Measurements from ENCODE around the gene PRICKLE1. TPM values are rescaled to one million over a fixed set of nuclear protein-coding genes. Genes with fewer than 3 reads are reported as not detected.

The PRICKLE1 gene
- total and polyA plus RNA-seq, 2 of the 4 experiments (the other 2 are of a cell fraction): 21.3 to 21.7 TPM

GRCh38 chr12:42525444-42525843 lies 64.1 kb downstream of the PRICKLE1 start:
- Histone ChIP-seq H2BK20ac (ENCODE audit: low read depth, low read length) (no peak overlapping the region), H3K23ac (ENCODE audit: low read depth, low read length) (no peak overlapping the region), H3K79me1 (ENCODE audit: low read depth in 1 of 2, low read length in 2 of 2) (peaks cover 2 to 3% of the 10 kb centered on the region in 2 experiments; a peak in 1 of 4 replicates), H3K18ac (ENCODE audit: low read depth, low read length) (no peak overlapping the region), H3K4me2 (ENCODE audit: low read depth, low read length) (no peak overlapping the region), H3K4ac (ENCODE audit: low read depth, low read length) (no peak overlapping the region), H2BK120ac (ENCODE audit: low read depth, low read length) (no peak overlapping the region), H3K9me1 (ENCODE audit: insufficient read depth, low read length) (peaks cover 2% of the 10 kb centered on the region; the same call in 1 of the 2 replicates), H3K14ac (replicated peaks; ENCODE audit: low read depth, low read length) (no peak overlapping the region), H2BK5ac (ENCODE audit: low read depth, low read length, poor library complexity, severe bottlenecking) (no peak overlapping the region), H3K9ac (ENCODE audit: low read depth, low read length) (no peak overlapping the region), H4K8ac (ENCODE audit: low read depth in 2 of 2, low read length in 2 of 2) (no peak overlapping the region), H3K56ac (ENCODE audit: extremely low read depth, insufficient read depth, low read length) (no peak overlapping the region), H3K27me3 (ENCODE audit: control insufficient read depth, insufficient read depth, low read length) (no peaks in the 10 kb centered on the region), H3K4me3 (ENCODE audit: insufficient read depth, low read depth, low read length) (no peak overlapping the region), H4K5ac (ENCODE audit: low read depth, low read length) (no peak overlapping the region), H3K4me1 (ENCODE audit: control insufficient read depth, insufficient read depth, low read length) (peaks cover 3% of the 10 kb centered on the region), H3K27ac (ENCODE audit: insufficient read depth, low read length) (no peak overlapping the region), H4K91ac (ENCODE audit: insufficient read depth, low read depth, low read length) (no peak overlapping the region), H2BK15ac (ENCODE audit: low read depth, low read length) (no peak overlapping the region), H4K20me1 (ENCODE audit: insufficient read depth, low read length) (0 out of 2 replicates have a peak, but pooled peaks cover 3% of the 10 kb centered on the region), H2AK9ac (replicated peaks; ENCODE audit: low read depth, low read length, poor library complexity) (no peak overlapping the region), H2AK5ac (ENCODE audit: low read depth, low read length) (no peak overlapping the region), H3K9me3 (ENCODE audit: control insufficient read depth, insufficient read depth, low read length) (no peaks in the 10 kb centered on the region), H2AFZ (replicated peaks; ENCODE audit: low read length, poor library complexity) (no peak overlapping the region), H3K36me3 (ENCODE audit: control insufficient read depth, insufficient read depth, low read length) (no peaks in the 10 kb centered on the region)
- no CpG with 5 or more reads among the region's 1 CpG for WGBS, 2 experiments (ENCODE audit: extremely low coverage in 2 of 2, insufficient read length in 1 of 2)
- DNase-seq: no peak
- no peak for ATAC-seq (ENCODE audit: low read depth)
- ChIA-PET CTCF (interaction anchor here (0.7 to 0.9 kb wide), 2 partner anchors 13 to 215 kb away, joined by 3 to 7 read pairs; no protein-coding TSS in a partner anchor), POLR2A (ENCODE audit: unreplicated experiment) (no interaction called here)
- intact Hi-C loops (cut with micrococcal nuclease) (no loop called here), dilution Hi-C loops (cut with HindIII; ENCODE audit: low sequenced_read_pairs, unreplicated experiment) (no loop called here), in situ Hi-C loops (cut with MboI; ENCODE audit: low sequenced_read_pairs) (no loop called here)
- no peak for TF ChIP-seq FOS (IDR thresholded peaks at IDR 0.05; ENCODE audit: low read depth, low read length)
- no peak for TF ChIP-seq SMC3 (IDR thresholded peaks at IDR 0.05; ENCODE audit: low read depth, low read length)
- no peak for TF ChIP-seq MAZ (IDR thresholded peaks at IDR 0.05; ENCODE audit: borderline replicate concordance, low read depth, low read length)
- TF ChIP-seq NFE2L2 (IDR thresholded peaks at IDR 0.05; ENCODE audit: low read depth, low read length): no peak
- TF ChIP-seq MXI1 (IDR thresholded peaks at IDR 0.05; ENCODE audit: borderline replicate concordance, low read depth, low read length): no peak
- no peak for TF ChIP-seq CEBPB (IDR thresholded peaks at IDR 0.05; ENCODE audit: low read depth, low read length)
- TF ChIP-seq BHLHE40 (IDR thresholded peaks at IDR 0.05; ENCODE audit: low read depth, low read length): no peak
- BruUV-seq (replicated peaks): no TSS peak
